HG03521 (cell line): ENCODE measurements around the gene SPAG6.

Experiments
- ATAC-seq: cut with Tn5 transposase; IDR thresholded peaks from one replicate; pipeline ENCODE4 v1.9.1; 2021; ENCODE audit warnings: mild to moderate bottlenecking, moderate library complexity; ENCODE audit not compliant: unreplicated experiment

Gene SPAG6

DNA sequence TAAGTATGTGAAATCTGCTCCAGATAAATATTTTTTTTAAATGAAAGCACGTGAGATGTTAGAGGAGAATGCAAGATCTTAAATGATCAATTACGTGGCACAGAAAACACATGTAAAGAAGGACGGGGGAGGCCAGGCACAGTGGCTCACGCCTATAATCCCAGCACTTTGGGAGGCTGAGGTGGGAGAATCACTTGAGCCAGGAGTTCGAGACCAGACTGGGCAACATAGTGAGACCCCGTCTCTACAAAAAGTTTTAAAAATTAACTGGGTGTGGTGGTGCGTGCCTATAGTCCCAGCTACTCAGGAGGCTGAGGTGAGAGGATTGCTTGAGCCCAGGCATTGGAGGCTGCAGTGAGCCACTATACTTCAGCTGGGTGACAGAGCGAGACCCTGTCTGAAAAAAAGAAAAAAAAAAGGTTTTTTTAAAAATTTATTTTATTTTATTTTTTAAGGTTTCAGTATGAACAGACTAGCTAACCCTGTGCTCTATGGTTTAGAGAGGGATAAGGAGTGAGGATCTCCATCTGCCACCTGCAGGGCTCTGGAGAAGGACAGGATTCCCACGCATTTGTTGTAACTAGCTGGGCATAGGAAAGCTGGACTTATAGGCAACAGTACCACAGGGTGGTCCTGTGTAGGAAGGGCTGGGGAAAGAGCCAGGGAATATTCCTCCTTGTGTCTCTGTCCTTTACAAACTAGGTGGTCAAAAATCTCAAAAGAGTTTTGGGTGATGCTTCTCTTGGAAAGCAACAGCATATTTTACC, 113.2 kb downstream of the SPAG6 start:
- no peak for ATAC-seq

DNA sequence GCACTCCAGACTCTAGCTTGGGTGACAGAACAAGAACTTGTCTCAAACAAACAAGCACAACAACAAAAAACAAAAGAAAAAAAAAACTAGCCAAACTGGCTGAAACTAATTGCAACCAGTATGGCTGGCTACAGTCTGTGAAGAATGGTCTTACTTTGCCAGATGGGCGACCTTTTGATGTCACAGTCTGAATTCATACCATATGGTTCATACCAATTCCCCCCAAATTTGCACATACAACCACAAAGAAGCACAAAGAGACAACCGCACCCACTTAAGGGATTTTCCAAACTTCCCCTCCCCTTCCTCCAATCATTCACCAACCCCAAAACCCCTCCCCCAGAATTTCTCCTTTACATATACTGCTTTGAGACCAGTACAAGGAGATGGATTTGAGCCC, 114.2 kb downstream of the SPAG6 start:
- no peak for ATAC-seq

DNA sequence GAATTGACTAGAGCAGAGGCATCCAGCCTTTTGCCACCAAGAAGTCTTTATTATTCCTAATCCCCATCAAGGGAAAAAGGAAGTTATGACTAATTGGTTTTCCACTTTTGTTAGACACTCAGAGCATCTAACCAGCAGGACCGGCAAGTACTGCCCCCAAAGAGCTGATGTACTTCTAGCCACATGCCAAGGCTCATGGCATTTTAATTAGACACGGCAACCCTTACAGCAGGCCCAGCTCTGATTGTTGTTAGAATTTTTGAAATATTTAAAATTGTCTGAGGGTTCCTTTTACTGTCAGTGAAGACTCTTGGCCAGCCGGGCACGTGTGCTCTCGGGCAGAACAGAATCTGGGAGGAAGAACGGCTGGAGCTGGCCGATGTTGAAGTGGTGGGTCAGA, 114.8 kb downstream of the SPAG6 start:
- no peak for ATAC-seq

DNA sequence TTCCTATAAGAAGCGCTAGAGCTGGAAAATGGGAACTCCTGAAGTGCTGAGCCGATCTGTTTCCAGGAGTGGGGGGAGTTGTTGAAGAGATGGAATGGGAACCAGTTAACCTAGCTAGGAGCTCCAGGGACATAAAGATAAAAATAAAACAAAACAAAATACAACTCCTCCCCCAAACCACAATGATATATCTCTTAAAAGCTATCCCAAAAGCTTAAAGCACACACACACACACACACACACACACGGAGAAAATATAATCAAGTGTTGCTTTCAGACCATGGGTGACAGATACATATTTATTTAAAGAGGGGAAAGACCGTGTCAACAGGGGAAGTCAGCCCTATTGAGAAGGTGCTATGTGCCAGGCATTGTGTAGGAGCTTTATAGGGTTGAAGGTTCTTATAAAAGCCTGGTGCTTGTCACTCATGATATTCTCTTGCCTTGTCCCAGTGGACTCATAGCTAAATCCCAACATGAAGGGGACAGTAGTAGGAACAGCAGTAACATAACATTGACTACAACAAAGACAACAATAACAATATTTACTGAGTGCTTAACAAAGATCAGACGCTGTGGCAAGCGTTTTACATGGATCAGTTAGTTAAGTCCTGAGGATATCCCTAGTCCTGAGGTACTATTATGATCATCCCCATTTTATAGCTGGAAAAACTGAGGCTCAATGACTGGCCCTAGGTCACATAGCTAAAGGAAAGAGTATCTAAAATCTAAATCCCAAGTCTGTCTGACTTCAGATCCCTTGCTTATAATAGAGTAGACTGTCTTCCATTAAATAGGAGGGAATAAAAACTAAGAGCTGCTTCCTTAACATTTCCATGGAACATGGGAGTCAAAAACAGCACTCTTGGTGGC, 115.5 kb downstream of the SPAG6 start:
- ATAC-seq = no peak

DNA sequence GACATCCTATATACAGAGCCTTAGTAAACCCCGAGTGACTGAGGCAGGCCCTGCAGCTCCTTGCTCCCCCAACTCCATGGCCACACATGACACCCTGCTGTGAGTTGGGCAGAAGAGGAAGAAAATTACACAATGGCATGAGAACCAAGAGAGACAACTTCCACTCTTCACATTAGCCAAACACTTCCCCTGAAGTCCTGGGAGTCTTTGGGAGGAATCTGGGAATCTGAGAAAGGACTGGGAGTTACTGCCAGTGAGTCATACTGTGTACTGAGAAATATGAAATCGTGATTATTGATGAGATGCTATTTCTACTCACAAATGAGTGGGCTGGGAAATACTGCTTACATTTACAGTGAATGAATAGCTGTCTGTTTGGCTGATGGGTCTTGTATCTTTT, 116.6 kb downstream of the SPAG6 start:
- no peak for ATAC-seq

DNA sequence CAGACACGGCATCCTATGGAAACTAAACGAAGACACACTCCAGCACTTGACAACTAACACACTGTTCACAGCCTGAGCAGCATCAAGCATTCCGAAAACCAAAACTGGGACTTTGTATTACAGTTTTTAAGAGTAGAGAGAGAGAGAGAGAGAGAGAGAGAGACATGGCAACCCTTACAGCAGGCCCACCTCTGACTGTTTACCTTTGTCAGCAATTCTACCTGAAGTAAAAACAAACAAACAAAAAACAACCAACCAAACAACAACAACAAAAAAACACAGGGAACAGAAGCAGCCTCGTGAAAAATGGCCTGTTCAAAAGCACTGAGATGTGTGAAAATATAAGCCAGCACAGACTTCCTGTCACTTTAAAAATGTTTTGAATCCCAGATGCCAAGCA, 118.0 kb downstream of the SPAG6 start:
- no peak for ATAC-seq

DNA sequence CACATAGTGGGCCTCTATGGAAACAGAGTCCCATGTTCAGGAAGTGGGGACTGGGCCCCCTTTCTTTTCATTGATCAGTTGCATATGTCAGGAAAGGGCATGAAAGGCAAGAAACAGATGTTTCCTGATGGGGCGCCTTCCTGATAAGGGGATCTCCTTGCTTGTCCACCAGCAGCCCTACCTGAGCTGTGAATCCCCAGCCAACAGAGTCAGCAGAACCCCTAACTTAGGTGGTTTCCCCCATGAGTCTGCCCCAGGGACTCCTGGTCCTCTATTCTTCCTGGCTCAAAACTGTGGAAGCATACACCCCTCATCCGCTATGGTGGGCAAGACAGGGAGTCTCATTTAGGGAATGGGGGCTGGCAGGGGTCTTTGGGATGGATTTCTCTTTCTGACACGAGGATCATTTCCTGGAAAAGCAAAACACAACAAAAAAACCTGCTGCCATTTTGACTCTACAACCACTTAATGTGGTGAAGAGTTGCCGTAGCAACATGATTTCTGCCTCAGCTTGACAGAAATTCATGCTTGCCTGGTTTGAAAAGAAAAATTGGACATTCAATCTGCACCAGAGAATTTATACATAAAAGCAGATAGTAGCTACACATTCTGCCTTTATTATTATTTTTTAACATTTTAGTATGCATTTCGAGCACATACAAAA, 119.8 kb downstream of the SPAG6 start:
- ATAC-seq = no peak

DNA sequence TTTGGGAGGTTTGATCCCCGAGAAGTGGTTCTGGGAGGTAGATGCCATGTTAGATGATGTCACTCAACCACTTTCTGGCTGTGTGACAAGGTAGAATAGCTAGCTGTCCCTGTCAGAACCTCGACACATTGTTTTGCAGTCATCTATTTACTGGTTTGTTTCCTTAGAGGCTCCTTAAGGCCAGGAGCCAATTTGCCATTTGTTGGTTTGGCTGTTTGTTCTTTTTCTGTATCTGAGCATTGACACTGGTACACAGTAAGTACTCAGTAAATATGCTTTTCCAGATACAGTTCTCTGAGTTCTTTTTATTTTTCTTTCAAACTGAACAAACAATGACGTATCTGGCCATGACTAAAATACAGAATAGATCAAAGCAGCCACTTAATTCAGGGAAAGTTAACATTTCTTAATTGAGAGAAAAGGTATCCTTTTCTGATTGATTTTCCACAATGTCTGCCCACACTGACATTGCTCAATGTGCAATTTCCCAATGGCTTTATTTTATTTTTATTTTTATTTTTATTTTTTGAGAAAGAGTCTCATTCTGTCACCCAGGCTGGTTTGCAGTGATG, 121.6 kb downstream of the SPAG6 start:
- no peak for ATAC-seq
